DOHH2 (cell line): ENCODE results near the gene TPRA1.

Experiments
- CTCF ChIP-seq: fragments of 200-600 bp; sonication (generic); IDR thresholded peaks from one replicate; pipeline ENCODE4 v1.5.1; 2014; ENCODE audit warnings: antibody characterized with exemption, mild to moderate bottlenecking, low read depth, low read length; ENCODE audit not compliant: poor library complexity, severe bottlenecking
- EZH2phosphoT487 ChIP-seq: fragments of 200-600 bp; sonication (generic); IDR thresholded peaks from 2 replicates; pipeline ENCODE4 v1.6.1; 2017; ENCODE audit warnings: borderline replicate concordance, mild to moderate bottlenecking, antibody characterized with exemption, low read length, moderate library complexity, mixed read lengths

GRCh38 chr3:127608362-127608718 lies 17.8 kb upstream of the TPRA1 start:
- TF ChIP-seq CTCF = no peak
- no peak for TF ChIP-seq EZH2phosphoT487
